Central memory CD4-positive, alpha-beta T cell (primary cell): ENCODE data around the gene TLK2.
"Not testable (repeated sequence)": the region's sequence is repeated elsewhere in the genome, so short reads cannot be mapped to it uniquely, and the experiment has no call there.

Experiments
- DNase-seq: peaks from one replicate; pipeline ENCODE4 v3.0.0; 2022

Gene TLK2

GRCh38 chr17:62490990-62491389 is 12.4 kb downstream of the TLK2 start:
- not testable (repeated sequence) for DNase-seq

- DNase-seq = not testable (repeated sequence)
These were observed 14.5 kb downstream of the TLK2 start for GRCh38 chr17:62493049-62493655.

GRCh38 chr17:62494073-62494472 is 15.4 kb downstream of the TLK2 start:
- not testable (repeated sequence) for DNase-seq

- not testable (repeated sequence) for DNase-seq
These were observed 17.7 kb downstream of the TLK2 start for GRCh38 chr17:62496344-62496743.

- DNase-seq = not testable (repeated sequence)
These were observed 20.2 kb downstream of the TLK2 start for GRCh38 chr17:62498796-62499195.

GRCh38 chr17:62500463-62500862 is 21.8 kb downstream of the TLK2 start:
- DNase-seq = not testable (repeated sequence)

- not testable (repeated sequence) for DNase-seq
These were observed 26.2 kb downstream of the TLK2 start for GRCh38 chr17:62504857-62505256.

- not testable (repeated sequence) for DNase-seq
These were observed 28.7 kb downstream of the TLK2 start for GRCh38 chr17:62507191-62507836.

- DNase-seq = not testable (repeated sequence)
These were observed 31.7 kb downstream of the TLK2 start for GRCh38 chr17:62510247-62510819.

- DNase-seq = not testable (repeated sequence)
These were observed 32.4 kb downstream of the TLK2 start for GRCh38 chr17:62511014-62511413.

- DNase-seq = not testable (repeated sequence)
These were observed 37.8 kb downstream of the TLK2 start for GRCh38 chr17:62516376-62516775.

- not testable (repeated sequence) for DNase-seq
These were observed 42.7 kb downstream of the TLK2 start for GRCh38 chr17:62521295-62521694.

- DNase-seq = not testable (repeated sequence)
These were observed 45.5 kb downstream of the TLK2 start for GRCh38 chr17:62524077-62524476.

- not testable (repeated sequence) for DNase-seq
These were observed 46.7 kb downstream of the TLK2 start for GRCh38 chr17:62525317-62525716.

- DNase-seq = not testable (repeated sequence)
These were observed 52.3 kb downstream of the TLK2 start for GRCh38 chr17:62530936-62531335.

- DNase-seq = not testable (repeated sequence)
These were observed 57.9 kb downstream of the TLK2 start for GRCh38 chr17:62536557-62536956.

- DNase-seq = not testable (repeated sequence)
These were observed 62.4 kb downstream of the TLK2 start for GRCh38 chr17:62541073-62541472.

GRCh38 chr17:62543278-62543775 is 64.7 kb downstream of the TLK2 start:
- not testable (repeated sequence) for DNase-seq

- not testable (repeated sequence) for DNase-seq
These were observed 67.4 kb downstream of the TLK2 start for GRCh38 chr17:62546066-62546465.

- peak; percentile 42 for DNase-seq
These were observed 74.4 kb downstream of the TLK2 start for GRCh38 chr17:62552851-62553659.

- not testable (repeated sequence) for DNase-seq
These were observed 78.9 kb downstream of the TLK2 start for GRCh38 chr17:62557532-62557931.

- not testable (repeated sequence) for DNase-seq
These were observed 80.3 kb downstream of the TLK2 start for GRCh38 chr17:62558941-62559340.

GRCh38 chr17:62560971-62561370 is 82.3 kb downstream of the TLK2 start:
- not testable (repeated sequence) for DNase-seq
